ENCODE measurements around the gene U2AF2.

DNA sequence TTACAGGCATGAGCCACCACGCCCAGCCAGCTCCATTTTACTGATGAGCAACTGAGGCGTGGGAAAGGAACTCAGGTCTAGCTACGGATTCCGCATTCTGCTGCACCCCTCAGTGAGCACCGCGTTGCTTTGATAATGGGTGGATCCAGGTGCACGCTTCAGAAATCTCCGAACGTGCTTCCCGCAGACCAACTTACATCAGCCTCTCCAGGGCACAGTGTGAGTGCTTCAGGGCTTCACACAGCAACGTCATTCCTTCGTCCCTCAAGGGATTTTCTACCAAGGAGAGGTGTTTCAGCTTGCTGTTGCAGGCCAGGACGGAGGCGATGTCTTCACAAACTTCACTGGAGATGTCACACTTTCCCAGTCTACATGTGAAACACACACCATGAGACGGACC is 61.7 kb downstream of the U2AF2 start:
- TF ChIP-seq, protein P1, sequence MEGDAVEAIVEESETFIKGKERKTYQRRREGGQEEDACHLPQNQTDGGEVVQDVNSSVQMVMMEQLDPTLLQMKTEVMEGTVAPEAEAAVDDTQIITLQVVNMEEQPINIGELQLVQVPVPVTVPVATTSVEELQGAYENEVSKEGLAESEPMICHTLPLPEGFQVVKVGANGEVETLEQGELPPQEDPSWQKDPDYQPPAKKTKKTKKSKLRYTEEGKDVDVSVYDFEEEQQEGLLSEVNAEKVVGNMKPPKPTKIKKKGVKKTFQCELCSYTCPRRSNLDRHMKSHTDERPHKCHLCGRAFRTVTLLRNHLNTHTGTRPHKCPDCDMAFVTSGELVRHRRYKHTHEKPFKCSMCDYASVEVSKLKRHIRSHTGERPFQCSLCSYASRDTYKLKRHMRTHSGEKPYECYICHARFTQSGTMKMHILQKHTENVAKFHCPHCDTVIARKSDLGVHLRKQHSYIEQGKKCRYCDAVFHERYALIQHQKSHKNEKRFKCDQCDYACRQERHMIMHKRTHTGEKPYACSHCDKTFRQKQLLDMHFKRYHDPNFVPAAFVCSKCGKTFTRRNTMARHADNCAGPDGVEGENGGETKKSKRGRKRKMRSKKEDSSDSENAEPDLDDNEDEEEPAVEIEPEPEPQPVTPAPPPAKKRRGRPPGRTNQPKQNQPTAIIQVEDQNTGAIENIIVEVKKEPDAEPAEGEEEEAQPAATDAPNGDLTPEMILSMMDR (IDR thresholded peaks at IDR 0.05) = no peak
- TF ChIP-seq POLR2A (IDR thresholded peaks at IDR 0.05) = no peak

Data from stomach (tissue), 4 donors.